Activated T-cell treated with anti-CD3 and anti-CD28 coated beads, Interleukin-2, amount 50 U/mL, for 72 hours (primary cell): Measurements from ENCODE around the gene SLC41A1. TPM values are rescaled to one million over a fixed set of nuclear protein-coding genes. Genes with fewer than 3 reads are reported as not detected.
"Not testable (repeated sequence)": the region's sequence is repeated elsewhere in the genome, so short reads cannot be mapped to it uniquely, and the experiment has no call there.

Experiments used
- ATAC-seq, 2 donors: fragments of 150-1000 bp; cut with Tn5 transposase; replicated peaks in 1 of 2; 2 replicates each; pipeline ENCODE4 v1.10.0; 2021; ENCODE audit warnings: moderate library complexity in 2 of 2, mild to moderate bottlenecking in 1 of 2
- DNase-seq, 2 donors: peaks; one replicate each; pipeline ENCODE4 v3.0.0; 2021 to 2022; ENCODE audit warnings: mixed read lengths in 1 of 2
- H3K27ac Mint-ChIP-seq: one replicate; pipeline ENCODE4 v1.8.0; 2022; ENCODE audit warnings: mild to moderate bottlenecking, moderate library complexity, mixed read lengths
- H3K27me3 Mint-ChIP-seq: one replicate; pipeline ENCODE4 v1.8.0; 2022; ENCODE audit warnings: low read depth, mixed read lengths
- H3K36me3 Mint-ChIP-seq, 2 donors: one replicate each; pipeline ENCODE4 v1.8.0; 2022; ENCODE audit warnings: mixed read lengths in 2 of 2, mild to moderate bottlenecking in 1 of 2; ENCODE audit not compliant: insufficient read depth in 2 of 2
- H3K4me1 Mint-ChIP-seq: one replicate; pipeline ENCODE4 v1.8.0; 2022; ENCODE audit warnings: low read depth, mixed read lengths
- H3K4me3 Mint-ChIP-seq, 2 donors: one replicate each; pipeline ENCODE4 v1.8.0; 2022; ENCODE audit warnings: mild to moderate bottlenecking in 2 of 2, mixed read lengths in 2 of 2, moderate library complexity in 2 of 2
- H3K9me3 Mint-ChIP-seq, 2 donors: one replicate each; pipeline ENCODE4 v1.8.0; 2022; ENCODE audit warnings: mixed read lengths in 2 of 2
- total RNA-seq, 2 donors: library from RNA; stranded (reverse); gene quantifications; one replicate each; pipeline ENCODE4 v1.2.3, GENCODE V29; 2022

Gene SLC41A1
- total RNA-seq, 2 donors from 2014 or later: 23.0 to 23.7 TPM

GRCh38 chr1:205837382-205837970 lies 24.5 kb upstream of the SLC41A1 start:
- Mint-ChIP-seq H3K4me3 (no peak overlapping the region), H3K27me3 (no peaks in the 10 kb centered on the region), H3K4me1 (no peaks in the 10 kb centered on the region), H3K27ac (no peak overlapping the region), H3K36me3 (no peaks in the 10 kb centered on the region), H3K9me3 (no peaks in the 10 kb centered on the region)
- DNase-seq: no peak
- ATAC-seq: no peak

- no peaks in the 10 kb centered on the region for H3K36me3 Mint-ChIP-seq
- no peak for DNase-seq
- no peaks in the 10 kb centered on the region for H3K27me3 Mint-ChIP-seq
- no peak overlapping the region for H3K4me3 Mint-ChIP-seq
- no peaks in the 10 kb centered on the region for H3K9me3 Mint-ChIP-seq
- no peak overlapping the region for H3K27ac Mint-ChIP-seq
- H3K4me1 Mint-ChIP-seq: no peaks in the 10 kb centered on the region
- no peak for ATAC-seq
Observed at GRCh38 chr1:205834751-205835150, 21.8 kb upstream of the SLC41A1 start.

- H3K27me3 Mint-ChIP-seq: no peaks in the 10 kb centered on the region
- H3K4me3 Mint-ChIP-seq: no peak overlapping the region
- ATAC-seq (no peak), DNase-seq (no peak)
- no peaks in the 10 kb centered on the region for H3K9me3 Mint-ChIP-seq
- H3K27ac Mint-ChIP-seq: no peak overlapping the region
- no peaks in the 10 kb centered on the region for H3K36me3 Mint-ChIP-seq
- no peaks in the 10 kb centered on the region for H3K4me1 Mint-ChIP-seq
Observed at GRCh38 chr1:205832326-205832751, 19.3 kb upstream of the SLC41A1 start.

GRCh38 chr1:205827623-205828022 lies 14.6 kb upstream of the SLC41A1 start:
- Mint-ChIP-seq H3K4me1 (peaks cover 20% of the 10 kb centered on the region), H3K4me3 (no peak overlapping the region), H3K9me3 (peaks cover 2 to 4% of the 10 kb centered on the region in 2 donors), H3K27ac (no peak overlapping the region), H3K36me3 (peaks cover 0 to 3% of the 10 kb centered on the region in 2 donors), H3K27me3 (no peaks in the 10 kb centered on the region)
- ATAC-seq (no peak), DNase-seq (no peak)

- ATAC-seq (no peak), DNase-seq (no peak)
- Mint-ChIP-seq H3K27me3 (no peaks in the 10 kb centered on the region), H3K9me3 (peaks cover 2 to 4% of the 10 kb centered on the region in 2 donors), H3K4me3 (no peak overlapping the region), H3K27ac (no peak overlapping the region), H3K4me1 (peaks cover 20% of the 10 kb centered on the region), H3K36me3 (peaks cover 0 to 3% of the 10 kb centered on the region in 2 donors)
Observed at GRCh38 chr1:205826995-205827394, 14.0 kb upstream of the SLC41A1 start.

- Mint-ChIP-seq H3K27me3 (no peaks in the 10 kb centered on the region), H3K4me1 (peaks cover 20% of the 10 kb centered on the region), H3K9me3 (peaks cover 2 to 4% of the 10 kb centered on the region in 2 donors), H3K4me3 (no peak overlapping the region), H3K36me3 (peaks cover 0 to 3% of the 10 kb centered on the region in 2 donors), H3K27ac (no peak overlapping the region)
- ATAC-seq (peak; percentile 37 to 48), DNase-seq (no peak)
Observed at GRCh38 chr1:205826016-205826806, 13.2 kb upstream of the SLC41A1 start.

GRCh38 chr1:205824180-205824579 lies 11.2 kb upstream of the SLC41A1 start:
- DNase-seq (no peak), ATAC-seq (peak in 1 of 2 donors; percentile 23)
- H3K36me3 Mint-ChIP-seq: peaks cover 0 to 3% of the 10 kb centered on the region in 2 donors
- peaks cover 20% of the 10 kb centered on the region for H3K4me1 Mint-ChIP-seq
- H3K27ac Mint-ChIP-seq: no peak overlapping the region
- H3K27me3 Mint-ChIP-seq: no peaks in the 10 kb centered on the region
- H3K4me3 Mint-ChIP-seq: no peak overlapping the region
- peaks cover 2 to 4% of the 10 kb centered on the region in 2 donors for H3K9me3 Mint-ChIP-seq

GRCh38 chr1:205823260-205823659 lies 10.3 kb upstream of the SLC41A1 start:
- H3K4me1 Mint-ChIP-seq: peaks cover 20% of the 10 kb centered on the region
- H3K27ac Mint-ChIP-seq, H3K9me3 Mint-ChIP-seq, H3K4me3 Mint-ChIP-seq, H3K27me3 Mint-ChIP-seq, DNase-seq, H3K36me3 Mint-ChIP-seq, ATAC-seq: not testable (repeated sequence)

- Mint-ChIP-seq H3K4me1 (peaks cover 20% of the 10 kb centered on the region), H3K36me3 (peaks cover 0 to 3% of the 10 kb centered on the region in 2 donors), H3K27me3 (no peaks in the 10 kb centered on the region), H3K27ac (no peak overlapping the region), H3K4me3 (no peak overlapping the region), H3K9me3 (peaks cover 2 to 4% of the 10 kb centered on the region in 2 donors)
- DNase-seq (no peak), ATAC-seq (no peak)
Observed at GRCh38 chr1:205822397-205822796, 9.4 kb upstream of the SLC41A1 start.

- no peak for ATAC-seq
Observed at GRCh38 chr1:205817988-205818387, 5.0 kb upstream of the SLC41A1 start.

GRCh38 chr1:205817364-205817763 lies 4.4 kb upstream of the SLC41A1 start:
- ATAC-seq: no peak
- H3K27me3 Mint-ChIP-seq: no peaks in the 10 kb centered on the region
- peaks cover 10% of the 10 kb centered on the region for H3K4me1 Mint-ChIP-seq
- no peak for DNase-seq
- no peaks in the 10 kb centered on the region for H3K9me3 Mint-ChIP-seq
- H3K4me3 Mint-ChIP-seq: no peak overlapping the region
- H3K36me3 Mint-ChIP-seq: peaks cover 1 to 3% of the 10 kb centered on the region in 2 donors
- H3K27ac Mint-ChIP-seq: no peak overlapping the region

More at GRCh38 chr1:205817988-205818387, 5.0 kb upstream of the SLC41A1 start:
- peaks cover 9% of the 10 kb centered on the region for H3K4me1 Mint-ChIP-seq
- H3K4me3 Mint-ChIP-seq: no peak overlapping the region
- no peaks in the 10 kb centered on the region for H3K9me3 Mint-ChIP-seq
- no peak for DNase-seq
- H3K36me3 Mint-ChIP-seq: peaks cover 1 to 3% of the 10 kb centered on the region in 2 donors
- no peak overlapping the region for H3K27ac Mint-ChIP-seq
- H3K27me3 Mint-ChIP-seq: no peaks in the 10 kb centered on the region

- Mint-ChIP-seq H3K9me3 (no peaks in the 10 kb centered on the region), H3K4me1 (peaks cover 42% of the 10 kb centered on the region), H3K36me3 (peaks cover 1 to 5% of the 10 kb centered on the region in 2 donors), H3K4me3 (peak overlapping the region; percentile 93 to 97), H3K27ac (peak overlapping the region; percentile 91), H3K27me3 (no peaks in the 10 kb centered on the region)
- DNase-seq (no peak), ATAC-seq (no peak)
Observed at GRCh38 chr1:205813755-205814058, 709 bp upstream of the SLC41A1 start.

- peak; percentile 24 to 26 for DNase-seq
- Mint-ChIP-seq H3K4me3 (peak overlapping the region; percentile 93 to 97), H3K4me1 (peaks cover 54% of the 10 kb centered on the region), H3K27ac (peak overlapping the region; percentile 90), H3K27me3 (no peaks in the 10 kb centered on the region), H3K9me3 (no peaks in the 10 kb centered on the region), H3K36me3 (peaks cover 1 to 5% of the 10 kb centered on the region in 2 donors)
- ATAC-seq: peak; percentile 36 to 41
Observed at GRCh38 chr1:205812271-205812877, 624 bp downstream of the SLC41A1 start.
